PFSK-1 (cell line): ENCODE measurements around the gene KCNMB2.

Source experiments
- FOXP2 ChIP-seq: optimal IDR thresholded peaks from 2 replicates; pipeline ENCODE3; 2011; ENCODE audit warnings: borderline replicate concordance, control low read depth, inconsistent platforms; ENCODE audit not compliant: insufficient read depth; ENCODE audit errors: extremely low read length, extremely low read depth
- POLR2AphosphoS5 ChIP-seq: IDR thresholded peaks from 2 replicates; pipeline ENCODE4 v1.6.1; 2012; ENCODE audit warnings: low read depth, mild to moderate bottlenecking, control low read depth, low read length, moderate library complexity
- REST ChIP-seq, 2 experiments: IDR thresholded peaks; 2 replicates each; pipeline versions ENCODE4 v1.6.1 to v1.8.0; 2011 to 2012; ENCODE audit warnings: low read depth in 2 of 2, low read length in 2 of 2, control low read depth in 1 of 2, inconsistent platforms in 1 of 2, mild to moderate bottlenecking in 1 of 2, moderate library complexity in 1 of 2; ENCODE audit not compliant: insufficient read depth in 1 of 2
- SIN3A ChIP-seq: IDR thresholded peaks from 2 replicates; pipeline ENCODE4 v1.6.1; 2012; ENCODE audit warnings: mild to moderate bottlenecking, low read length, moderate library complexity, borderline replicate concordance; ENCODE audit not compliant: insufficient read depth
- TAF1 ChIP-seq: IDR thresholded peaks from 2 replicates; pipeline ENCODE4 v1.6.1; 2012; ENCODE audit warnings: low read length, control low read depth, borderline replicate concordance; ENCODE audit not compliant: insufficient read depth

The KCNMB2 gene

GRCh38 chr3:178631950-178632349 is 95.7 kb downstream of the KCNMB2 start:
- TF ChIP-seq FOXP2 (no peak), REST (IDR thresholded peaks at IDR 0.05; ENCODE audit: insufficient read depth in 1 of 2, low read depth in 2 of 2, low read length in 2 of 2) (no peak), TAF1 (no peak), SIN3A (no peak), POLR2AphosphoS5 (no peak)

GRCh38 chr3:178634975-178635374 is 98.7 kb downstream of the KCNMB2 start:
- TF ChIP-seq FOXP2 (no peak), SIN3A (no peak), REST (IDR thresholded peaks at IDR 0.05; ENCODE audit: insufficient read depth in 1 of 2, low read depth in 2 of 2, low read length in 2 of 2) (no peak), TAF1 (no peak), POLR2AphosphoS5 (no peak)

- no peak for TF ChIP-seq SIN3A
- no peak for TF ChIP-seq FOXP2
- TF ChIP-seq TAF1, result no peak
- TF ChIP-seq REST (IDR thresholded peaks at IDR 0.05; ENCODE audit: insufficient read depth in 1 of 2, low read depth in 2 of 2, low read length in 2 of 2), result no peak
- TF ChIP-seq POLR2AphosphoS5, result no peak
Observed at GRCh38 chr3:178637802-178638201, 101.6 kb downstream of the KCNMB2 start.

- TF ChIP-seq TAF1 (no peak), SIN3A (no peak), FOXP2 (no peak), REST (IDR thresholded peaks at IDR 0.05; ENCODE audit: insufficient read depth in 1 of 2, low read depth in 2 of 2, low read length in 2 of 2) (no peak), POLR2AphosphoS5 (no peak)
Observed at GRCh38 chr3:178645503-178645902, 109.3 kb downstream of the KCNMB2 start.
